ENCODE measurements around the gene GPHN. TPM values are rescaled to one million over a fixed set of nuclear protein-coding genes. Genes with fewer than 3 reads are reported as not detected.

The GPHN gene
- total RNA-seq, 1 donor from 2014 or later, result 12.4 TPM

GRCh38 chr14:66752109-66752508 lies 244.2 kb downstream of the GPHN start:
- H3K4me3 Mint-ChIP-seq (ENCODE audit: unreplicated experiment), result no peak overlapping the region
- no peak for TF ChIP-seq CTCF (IDR thresholded peaks at IDR 0.05)
- H3K27me3 Mint-ChIP-seq (ENCODE audit: low read depth), result no peaks in the 10 kb centered on the region
- no peak overlapping the region for H3K27ac Mint-ChIP-seq (ENCODE audit: unreplicated experiment)
- H3K36me3 Mint-ChIP-seq (ENCODE audit: low read depth), result no peaks in the 10 kb centered on the region
- DNase-seq (ENCODE audit: low spot score), result no peak
- H3K9me3 Mint-ChIP-seq (ENCODE audit: low read depth), result no peaks in the 10 kb centered on the region
- H3K4me1 Mint-ChIP-seq (ENCODE audit: low read depth), result peaks cover 4% of the 10 kb centered on the region

DNA sequence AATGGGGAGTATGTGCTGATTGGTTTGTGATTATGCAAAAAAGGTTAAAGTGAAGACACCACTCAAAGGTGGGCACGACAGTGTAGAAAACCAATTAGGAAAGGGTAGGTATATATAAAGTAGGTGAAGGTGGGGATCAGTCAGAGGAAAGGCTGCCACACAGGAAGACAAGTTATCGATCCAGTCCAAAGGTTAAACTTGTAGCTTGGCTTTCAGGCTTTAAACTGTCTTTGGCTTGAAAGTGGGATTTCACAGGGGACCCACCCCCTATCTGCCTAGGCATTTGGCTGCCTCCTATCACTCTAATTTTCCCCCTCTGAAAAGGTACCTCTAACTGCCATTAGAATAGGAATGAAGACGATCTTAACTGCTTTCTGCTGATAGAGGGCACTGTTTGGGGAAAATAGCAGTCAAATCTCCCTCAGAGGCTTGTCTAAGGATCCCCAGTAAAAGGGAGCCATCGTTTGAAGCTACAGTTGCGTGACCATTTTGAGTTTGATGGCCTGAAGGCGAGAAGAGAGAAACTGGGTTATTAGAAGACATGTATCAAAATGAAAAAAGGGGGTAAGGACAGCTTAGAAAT lies 250.2 kb downstream of the GPHN start:
- Mint-ChIP-seq H3K36me3 (ENCODE audit: low read depth) (no peaks in the 10 kb centered on the region), H3K4me3 (ENCODE audit: unreplicated experiment) (no peak overlapping the region), H3K9me3 (ENCODE audit: low read depth) (no peaks in the 10 kb centered on the region), H3K27me3 (ENCODE audit: low read depth) (no peaks in the 10 kb centered on the region), H3K27ac (ENCODE audit: unreplicated experiment) (no peak overlapping the region), H3K4me1 (ENCODE audit: low read depth) (no peaks in the 10 kb centered on the region)
- DNase-seq (ENCODE audit: low spot score), result no peak
- TF ChIP-seq CTCF (IDR thresholded peaks at IDR 0.05), result peak; percentile 13

- Mint-ChIP-seq H3K4me3 (ENCODE audit: unreplicated experiment) (no peak overlapping the region), H3K9me3 (ENCODE audit: low read depth) (peaks cover 4% of the 10 kb centered on the region), H3K4me1 (ENCODE audit: low read depth) (no peaks in the 10 kb centered on the region), H3K27me3 (ENCODE audit: low read depth) (no peaks in the 10 kb centered on the region), H3K27ac (ENCODE audit: unreplicated experiment) (no peak overlapping the region), H3K36me3 (ENCODE audit: low read depth) (no peaks in the 10 kb centered on the region)
- no peak for TF ChIP-seq CTCF (IDR thresholded peaks at IDR 0.05)
- no peak for DNase-seq (ENCODE audit: low spot score)
Measured at GRCh38 chr14:66772146-66772545, 264.2 kb downstream of the GPHN start.

- H3K4me1 Mint-ChIP-seq (ENCODE audit: low read depth), result no peaks in the 10 kb centered on the region
- H3K36me3 Mint-ChIP-seq (ENCODE audit: low read depth), result no peaks in the 10 kb centered on the region
- no peak for TF ChIP-seq CTCF (IDR thresholded peaks at IDR 0.05)
- no peak overlapping the region for H3K4me3 Mint-ChIP-seq (ENCODE audit: unreplicated experiment)
- H3K9me3 Mint-ChIP-seq (ENCODE audit: low read depth), result peaks cover 3% of the 10 kb centered on the region
- no peaks in the 10 kb centered on the region for H3K27me3 Mint-ChIP-seq (ENCODE audit: low read depth)
- H3K27ac Mint-ChIP-seq (ENCODE audit: unreplicated experiment), result no peak overlapping the region
- DNase-seq (ENCODE audit: low spot score), result no peak
Measured at GRCh38 chr14:66782853-66783252, 274.9 kb downstream of the GPHN start.

DNA sequence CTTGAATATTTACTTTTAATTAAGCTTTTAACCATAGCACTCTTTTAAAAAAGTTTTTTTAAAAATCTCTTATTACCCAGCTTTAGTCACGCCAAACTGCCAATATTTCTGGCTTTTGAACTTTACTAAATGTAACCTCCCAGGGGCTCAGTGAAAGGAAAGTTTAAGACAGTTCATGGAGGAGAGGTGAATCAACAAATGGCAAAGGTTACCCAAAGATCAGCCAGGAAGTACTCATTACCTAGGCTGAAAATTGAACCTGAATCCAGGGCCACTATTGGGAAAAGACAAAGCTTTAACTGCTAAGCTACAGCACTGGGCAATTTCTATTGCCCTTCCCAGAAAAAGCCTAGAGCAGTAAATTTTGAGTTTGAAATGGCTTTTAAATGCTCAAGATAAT lies 282.2 kb downstream of the GPHN start:
- no peaks in the 10 kb centered on the region for H3K27me3 Mint-ChIP-seq (ENCODE audit: low read depth)
- no peak for TF ChIP-seq CTCF (IDR thresholded peaks at IDR 0.05)
- no peak for DNase-seq (ENCODE audit: low spot score)
- H3K4me3 Mint-ChIP-seq (ENCODE audit: unreplicated experiment), result no peak overlapping the region
- H3K4me1 Mint-ChIP-seq (ENCODE audit: low read depth), result no peaks in the 10 kb centered on the region
- H3K27ac Mint-ChIP-seq (ENCODE audit: unreplicated experiment), result no peak overlapping the region
- peaks cover 20% of the 10 kb centered on the region for H3K9me3 Mint-ChIP-seq (ENCODE audit: low read depth)
- H3K36me3 Mint-ChIP-seq (ENCODE audit: low read depth), result peaks cover 7% of the 10 kb centered on the region
